Epithelial cell of esophagus (primary cell): ENCODE results near the gene GDPD5.

Source experiments
- DNase-seq: peaks from one replicate; pipeline ENCODE4 v3.0.0; 2010; ENCODE audit warnings: low read depth
- H3K4me3 ChIP-seq: 2 replicates; pipeline ENCODE4 v1.5.1; 2011; ENCODE audit warnings: mild to moderate bottlenecking, low read length, control low read depth
- CTCF ChIP-seq: IDR thresholded peaks from 2 replicates; pipeline ENCODE4 v1.5.1; 2011; ENCODE audit warnings: low read depth, mild to moderate bottlenecking, low read length, control low read depth, inconsistent platforms; ENCODE audit not compliant: insufficient read depth; ENCODE audit errors: missing control alignments

The GDPD5 gene

DNA sequence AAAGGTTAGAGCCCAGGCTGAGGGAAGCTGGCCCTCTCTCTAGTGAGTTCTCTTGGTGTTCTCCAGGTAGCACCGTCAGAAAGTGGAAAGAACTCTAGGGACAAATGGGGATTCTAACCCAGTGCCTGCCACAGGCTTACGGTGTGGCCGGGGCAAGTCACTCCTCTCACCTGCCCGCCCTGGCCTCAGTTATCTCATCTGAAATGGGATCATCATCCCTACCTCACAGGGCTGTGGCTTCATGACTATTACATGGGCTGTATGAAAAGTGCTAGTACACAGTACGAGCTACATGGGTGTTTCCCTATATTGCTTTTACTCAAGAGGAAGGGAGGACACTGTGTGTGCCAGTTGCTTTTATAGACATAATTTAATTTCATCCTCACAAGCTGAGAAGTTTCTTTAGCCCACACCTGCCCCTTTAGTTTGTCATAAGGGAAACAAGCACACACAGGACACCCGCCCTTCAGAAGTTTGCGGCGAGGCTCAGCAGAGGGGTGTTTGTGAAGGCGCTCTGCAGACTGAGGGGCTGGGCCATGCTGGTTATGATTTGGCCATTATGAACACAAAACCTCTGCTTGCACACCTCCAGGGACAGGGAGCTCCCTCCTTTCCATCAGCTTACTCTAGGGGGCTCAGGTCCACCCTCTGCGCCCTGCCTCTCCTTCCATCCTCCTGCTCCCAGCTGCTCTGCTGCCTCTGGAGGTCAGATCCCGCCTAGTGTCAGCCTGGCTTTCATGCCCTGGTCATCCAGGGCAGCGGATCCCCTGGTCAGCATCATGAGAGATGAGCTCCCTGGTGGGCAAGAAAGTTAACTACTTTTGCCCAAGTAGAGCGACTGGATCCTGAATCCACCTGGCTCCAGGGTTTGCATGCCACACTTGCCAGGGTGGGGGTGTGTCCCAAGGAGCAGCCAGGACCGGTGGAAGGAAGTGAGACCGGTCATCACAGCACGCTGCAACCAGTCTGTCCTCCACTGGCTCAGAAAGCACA is 93.9 kb downstream of the GDPD5 start:
- peak; percentile 48 for DNase-seq
- H3K4me3 ChIP-seq, result no peak overlapping the region
- no peak for TF ChIP-seq CTCF

DNA sequence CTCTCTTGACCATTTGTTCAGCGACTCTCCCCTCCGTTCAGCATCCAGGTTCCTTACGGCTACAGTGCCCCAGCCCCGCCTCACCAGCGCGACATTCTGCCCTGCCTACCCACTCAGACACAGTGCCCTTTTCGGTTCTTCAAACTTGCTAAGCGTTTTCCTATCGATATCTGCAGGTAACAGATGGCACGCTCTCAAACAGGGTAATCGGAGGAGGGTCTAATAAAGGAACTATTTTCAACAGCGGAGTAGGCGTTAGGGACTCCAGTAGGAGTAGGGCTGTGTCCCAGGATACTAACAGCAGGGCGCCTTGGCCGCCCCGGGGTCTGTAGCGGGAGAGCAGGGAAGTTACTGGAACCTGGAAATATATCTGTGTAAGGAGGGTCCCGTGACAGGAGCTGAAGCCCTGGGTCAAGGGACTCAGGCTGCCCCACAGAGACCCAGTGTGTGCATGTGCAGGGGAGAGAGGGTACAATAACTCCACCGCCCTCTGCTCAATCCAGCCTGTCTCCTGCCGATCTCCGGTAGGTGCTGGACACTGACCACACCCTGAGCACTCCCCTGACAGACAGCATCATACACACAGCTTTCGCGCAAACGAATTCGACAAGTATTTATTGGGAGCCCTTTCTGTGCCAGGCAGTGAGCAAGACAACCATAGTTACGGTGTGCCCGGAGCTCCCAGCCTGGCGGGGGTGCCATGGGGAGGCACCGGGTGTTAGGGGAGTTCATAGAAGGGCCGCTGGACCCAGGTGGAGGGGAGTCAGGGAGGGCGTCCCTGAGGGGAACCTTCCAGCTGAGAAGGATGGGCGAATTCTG is 94.8 kb downstream of the GDPD5 start:
- peak overlapping the region; percentile 16 for H3K4me3 ChIP-seq
- DNase-seq, result no peak
- no peak for TF ChIP-seq CTCF

DNA sequence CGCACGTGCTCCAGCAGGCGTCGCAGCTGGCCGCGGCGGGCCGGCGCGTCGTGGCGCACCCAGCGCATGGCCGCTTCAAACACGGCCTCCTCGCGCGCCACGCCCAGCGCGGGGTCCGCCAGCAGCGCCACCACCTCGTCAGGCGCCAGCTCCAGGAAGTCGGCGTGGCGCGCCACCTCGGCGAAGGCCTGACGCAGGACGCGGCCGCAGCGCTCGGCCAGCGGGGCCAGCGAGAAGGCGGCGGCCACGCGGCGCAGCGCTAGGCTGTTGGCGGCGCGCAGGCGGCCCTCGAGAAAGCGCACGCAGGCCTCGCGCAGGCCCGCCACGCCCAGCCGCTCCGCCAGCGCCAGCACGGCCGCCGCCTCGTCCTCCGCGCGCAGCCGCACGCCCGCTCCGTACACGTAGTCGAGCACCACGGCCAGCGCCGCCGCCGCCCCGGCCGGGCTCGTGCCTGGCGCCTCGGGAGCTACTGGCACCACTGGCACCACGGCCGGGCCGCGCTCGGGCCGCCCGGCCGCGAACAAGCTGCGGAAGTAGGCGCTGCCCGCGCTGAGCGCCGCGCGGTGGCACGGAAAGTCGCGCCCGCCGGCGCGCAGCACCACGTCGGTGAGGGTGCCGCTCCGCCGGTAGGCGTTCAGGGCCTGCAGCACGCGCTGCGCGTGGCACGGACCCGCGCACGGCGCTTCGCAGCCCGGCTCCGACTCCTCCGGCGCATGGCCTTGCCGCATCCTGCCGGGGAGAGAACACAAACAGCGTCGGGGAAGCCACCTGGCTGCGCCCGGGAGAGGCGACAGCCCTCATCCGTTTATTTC is 95.6 kb downstream of the GDPD5 start:
- TF ChIP-seq CTCF, result no peak
- peak; percentile 81 for DNase-seq
- H3K4me3 ChIP-seq, result peak overlapping the region; percentile 16

DNA sequence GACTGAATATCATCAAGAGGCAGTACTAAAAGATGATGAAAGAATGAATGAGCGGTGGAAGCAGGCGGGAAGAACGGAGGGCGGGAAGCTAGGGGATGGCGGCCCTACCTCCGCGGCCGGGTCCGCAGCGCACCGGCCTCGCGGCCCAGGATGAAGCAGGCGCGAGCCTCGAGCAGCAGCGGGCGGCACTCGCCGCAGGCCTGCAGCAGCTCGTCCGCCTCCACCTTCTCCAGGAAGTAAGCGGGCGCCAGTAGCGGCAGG is 96.2 kb downstream of the GDPD5 start:
- TF ChIP-seq CTCF, result no peak
- no peak overlapping the region for H3K4me3 ChIP-seq

DNA sequence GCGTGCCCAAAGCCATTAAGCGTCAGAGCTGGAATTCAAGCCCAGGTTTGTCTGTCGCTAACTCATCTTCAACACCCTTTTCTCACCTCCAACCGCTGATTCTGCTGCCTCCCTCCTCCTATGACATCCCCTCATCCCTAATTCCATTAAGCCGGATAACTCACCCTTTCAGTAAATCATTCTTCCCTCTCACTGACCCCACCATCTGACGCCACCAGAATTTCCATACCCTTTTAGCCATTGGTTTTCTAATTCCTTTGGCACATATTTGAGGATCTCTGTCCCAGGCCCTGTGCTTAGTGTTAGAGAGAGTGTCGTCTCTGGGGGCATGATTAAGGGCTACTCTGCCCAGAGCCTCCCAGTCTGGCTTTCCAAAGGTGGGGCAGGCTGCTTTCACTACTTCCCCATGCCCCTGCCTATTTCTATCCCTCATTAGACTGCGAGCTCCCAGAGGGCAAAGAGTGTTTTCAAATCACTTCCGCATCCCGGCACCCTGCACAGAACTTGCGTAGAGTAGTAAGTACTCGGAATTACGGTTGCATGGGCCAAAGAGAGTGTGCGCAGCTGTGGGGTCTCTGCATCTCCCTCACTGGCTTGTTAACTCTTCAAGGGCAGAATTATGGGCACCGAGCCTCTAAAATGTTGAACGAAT is 96.6 kb downstream of the GDPD5 start:
- no peak for TF ChIP-seq CTCF

More for the DNA sequence above, 96.2 kb downstream of the GDPD5 start:
- DNase-seq, result no peak

DNA sequence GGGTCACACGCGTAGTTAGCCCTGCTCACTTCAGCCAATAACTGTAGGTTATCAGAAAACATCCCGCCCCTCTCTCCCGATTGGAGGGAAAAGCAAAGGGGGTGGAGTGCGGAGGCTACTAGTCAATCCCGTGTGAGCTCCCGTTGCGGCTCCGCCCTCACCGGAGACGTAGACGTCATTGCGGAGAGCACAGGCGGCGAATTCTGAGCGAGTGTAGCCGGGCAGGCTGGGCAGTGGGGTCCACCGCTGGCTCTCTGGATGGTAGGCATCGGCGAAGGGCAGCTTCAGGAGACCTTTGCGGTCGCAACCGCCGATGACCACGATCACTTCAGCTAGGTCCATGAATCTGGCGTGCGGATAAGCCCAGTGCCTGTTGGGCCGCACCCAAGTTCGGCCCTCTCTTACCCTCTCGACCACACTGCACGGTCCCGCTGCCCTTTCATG is 97.4 kb downstream of the GDPD5 start:
- no peak for TF ChIP-seq CTCF
- peak; percentile 89 for DNase-seq
- H3K4me3 ChIP-seq, result peak overlapping the region; percentile 49

More for the DNA sequence above, 96.6 kb downstream of the GDPD5 start:
- DNase-seq, result no peak
- H3K4me3 ChIP-seq, result no peak overlapping the region
